H9 (cell line): ENCODE data around the gene SYF2. TPM values are rescaled to one million over a fixed set of nuclear protein-coding genes. Genes with fewer than 3 reads are reported as not detected.

Experiments used
- DNase-seq: peaks from one replicate; pipeline ENCODE4 v3.0.0-alpha.2; 2017
- H2AFZ ChIP-seq: one replicate; pipeline ENCODE4 v1.6.1; 2013; ENCODE audit warnings: mild to moderate bottlenecking, low read length, control low read depth, moderate library complexity
- H2AK5ac ChIP-seq: 2 replicates; pipeline ENCODE4 v1.6.1; 2013; ENCODE audit warnings: low read length, control low read depth, mixed read lengths; ENCODE audit not compliant: insufficient read length
- H2BK120ac ChIP-seq: one replicate; pipeline ENCODE4 v1.6.1; 2013; ENCODE audit warnings: low read depth, mild to moderate bottlenecking, low read length, control low read depth, inconsistent platforms; ENCODE audit not compliant: poor library complexity, severe bottlenecking
- H2BK12ac ChIP-seq: 2 replicates; pipeline ENCODE4 v1.6.1; 2013; ENCODE audit warnings: low read length, control low read depth, mixed read lengths, low read depth; ENCODE audit not compliant: insufficient read length
- H2BK15ac ChIP-seq: 2 replicates; pipeline ENCODE4 v1.6.1; 2013; ENCODE audit warnings: low read depth, low read length, control low read depth
- H2BK20ac ChIP-seq: one replicate; pipeline ENCODE4 v1.6.1; 2013; ENCODE audit warnings: low read depth, mild to moderate bottlenecking, low read length, control low read depth, inconsistent platforms; ENCODE audit not compliant: poor library complexity, severe bottlenecking
- H2BK5ac ChIP-seq: 2 replicates; pipeline ENCODE4 v1.6.1; 2013; ENCODE audit warnings: low read length, control low read depth, mixed read lengths; ENCODE audit not compliant: insufficient read length
- H3K14ac ChIP-seq: 2 replicates; pipeline ENCODE4 v1.6.1; 2013; ENCODE audit warnings: low read length, control low read depth; ENCODE audit not compliant: insufficient read depth
- H3K18ac ChIP-seq: 2 replicates; pipeline ENCODE4 v1.6.1; 2013; ENCODE audit warnings: low read depth, mild to moderate bottlenecking, mixed read lengths, low read length, control low read depth; ENCODE audit not compliant: insufficient read length
- H3K23ac ChIP-seq: 2 replicates; pipeline ENCODE4 v1.6.1; 2013; ENCODE audit warnings: low read length, control low read depth, mixed read lengths, low read depth; ENCODE audit not compliant: insufficient read length
- H3K23me2 ChIP-seq: 2 replicates; pipeline ENCODE4 v1.6.1; 2013; ENCODE audit warnings: low read depth, mild to moderate bottlenecking, mixed read lengths, low read length, control low read depth; ENCODE audit not compliant: insufficient read length, poor library complexity, severe bottlenecking
- H3K27ac ChIP-seq: 2 replicates; pipeline ENCODE4 v1.5.1; 2013; ENCODE audit warnings: low read length, control low read depth, mixed read lengths, low read depth; ENCODE audit not compliant: insufficient read length
- H3K27me3 ChIP-seq: 2 replicates; pipeline ENCODE4 v1.6.1; 2013; ENCODE audit warnings: low read length, control low read depth, inconsistent platforms; ENCODE audit not compliant: insufficient read depth
- H3K4ac ChIP-seq: 2 replicates; pipeline ENCODE4 v1.6.1; 2013; ENCODE audit warnings: low read depth, mild to moderate bottlenecking, control low read depth, inconsistent platforms, low read length, moderate library complexity
- H3K4me1 ChIP-seq: 2 replicates; pipeline ENCODE4 v1.6.1; 2013; ENCODE audit warnings: low read length, control low read depth, inconsistent platforms; ENCODE audit not compliant: insufficient read depth
- H3K4me2 ChIP-seq: 2 replicates; pipeline ENCODE4 v1.6.1; 2013; ENCODE audit warnings: low read length, control low read depth, mixed read lengths; ENCODE audit not compliant: insufficient read length, insufficient read depth
- H3K56ac ChIP-seq: 2 replicates; pipeline ENCODE4 v1.6.1; 2013; ENCODE audit warnings: low read depth, mild to moderate bottlenecking, mixed read lengths, low read length, control low read depth; ENCODE audit not compliant: insufficient read length
- H3K79me1 ChIP-seq: 2 replicates; pipeline ENCODE4 v1.6.1; 2013; ENCODE audit warnings: low read depth, mild to moderate bottlenecking, moderate library complexity, low read length, control low read depth, inconsistent platforms; ENCODE audit not compliant: insufficient read depth, poor library complexity, severe bottlenecking
- H3K79me2 ChIP-seq: 2 replicates; pipeline ENCODE4 v1.6.1; 2013; ENCODE audit warnings: low read length, control low read depth, inconsistent platforms; ENCODE audit not compliant: insufficient read depth
- H3K9ac ChIP-seq: 2 replicates; pipeline ENCODE4 v1.6.1; 2013; ENCODE audit warnings: low read length, control low read depth, mixed read lengths; ENCODE audit not compliant: insufficient read length; ENCODE audit errors: extremely low read depth
- H3K9me3 ChIP-seq: one replicate; pipeline ENCODE4 v1.6.1; 2013; ENCODE audit warnings: low read depth, low read length, inconsistent platforms; ENCODE audit not compliant: control insufficient read depth
- H3T11ph ChIP-seq: one replicate; pipeline ENCODE4 v1.6.1; 2013; ENCODE audit warnings: mild to moderate bottlenecking, low read length, control low read depth, inconsistent platforms
- H4K20me1 ChIP-seq: one replicate; pipeline ENCODE4 v1.6.1; 2013; ENCODE audit not compliant: control insufficient read depth, insufficient read length, insufficient read depth
- H4K5ac ChIP-seq: 2 replicates; pipeline ENCODE4 v1.6.1; 2013; ENCODE audit warnings: low read depth, mild to moderate bottlenecking, mixed read lengths, low read length, control low read depth; ENCODE audit not compliant: insufficient read length
- H4K8ac ChIP-seq: replicated peaks from 2 replicates; pipeline ENCODE4 v1.6.1; 2013; ENCODE audit warnings: low read length, control low read depth, mixed read lengths, low read depth; ENCODE audit not compliant: insufficient read length
- H4K91ac ChIP-seq: 2 replicates; pipeline ENCODE4 v1.6.1; 2013; ENCODE audit warnings: low read depth, mild to moderate bottlenecking, moderate library complexity, mixed read lengths, low read length, control low read depth; ENCODE audit not compliant: insufficient read length
- H3K27ac Mint-ChIP-seq, 3 experiments: 2 replicates in 2 of 3; 3 replicates in 1 of 3; pipeline ENCODE4 v1.8.0; 2020 to 2021; ENCODE audit warnings: mixed read lengths in 3 of 3, mild to moderate bottlenecking in 1 of 3, moderate library complexity in 1 of 3
- H3K27me3 Mint-ChIP-seq: 2 replicates; pipeline ENCODE4 v1.8.0; 2021; ENCODE audit warnings: low read depth, mild to moderate bottlenecking, moderate library complexity, mixed read lengths
- H3K36me3 Mint-ChIP-seq, 3 experiments: 2 replicates in 2 of 3; 3 replicates in 1 of 3; pipeline ENCODE4 v1.8.0; 2020 to 2021; ENCODE audit warnings: low read depth in 3 of 3, mixed read lengths in 3 of 3; ENCODE audit not compliant: insufficient read depth in 1 of 3
- H3K4me1 Mint-ChIP-seq, 2 experiments: 2 replicates each; pipeline ENCODE4 v1.8.0; 2020; ENCODE audit warnings: mixed read lengths in 2 of 2
- H3K4me3 Mint-ChIP-seq, 2 experiments: 2 replicates in 1 of 2; 3 replicates in 1 of 2; pipeline ENCODE4 v1.8.0; 2020 to 2021; ENCODE audit warnings: mild to moderate bottlenecking in 2 of 2, mixed read lengths in 2 of 2, moderate library complexity in 1 of 2
- H3K9me3 Mint-ChIP-seq, 2 experiments: 2 replicates in 1 of 2; 3 replicates in 1 of 2; pipeline ENCODE4 v1.8.0; 2020; ENCODE audit warnings: mild to moderate bottlenecking in 2 of 2, mixed read lengths in 2 of 2, moderate library complexity in 1 of 2
- CTCF ChIP-seq: fragments of 200-600 bp; sonication (generic); conservative IDR thresholded peaks from 3 replicates; pipeline ENCODE4 v1.8.0; 2021; ENCODE audit warnings: antibody characterized with exemption, mild to moderate bottlenecking
- WGBS: extraction: QIAGEN DNeasy Blood & Tissue Kit; methylation state at CpG from one replicate; pipeline ENCODE4 v1.1.7; 2013; ENCODE audit warnings: missing lambda C conversion rate, low lambda C conversion rate, mixed read lengths; ENCODE audit not compliant: insufficient read length; ENCODE audit errors: extremely low coverage; 5-methylcytosine and 5-hydroxymethylcytosine counted together
- total RNA-seq: library from RNA; stranded (reverse); gene quantifications from 2 replicates; pipeline ENCODE4 v1.2.1, GENCODE V29; 2021

Gene SYF2
- total RNA-seq, 1 experiment from 2014 or later: 36.5 TPM

GRCh38 chr1:25245809-25246599 lies 13.7 kb upstream of the SYF2 start:
- Histone ChIP-seq H3K27me3 (no peaks in the 10 kb centered on the region), H2AK5ac (no peak overlapping the region), H2BK15ac (no peak overlapping the region), H2BK120ac (no peak overlapping the region), H4K8ac (no peak overlapping the region), H3K9ac (peak overlapping the region; percentile 81), H3K79me2 (peaks cover 5% of the 10 kb centered on the region; the same call in 1 of the 2 replicates), H3K23ac (no peak overlapping the region), H3K27ac (no peak overlapping the region), H3K4me2 (peak overlapping the region; percentile 78), H4K5ac (no peak overlapping the region), H3K23me2 (peaks cover 9% of the 10 kb centered on the region), H2BK5ac (no peak overlapping the region), H4K91ac (no peak overlapping the region), H3K4me1 (no peaks in the 10 kb centered on the region), H3K79me1 (no peaks in the 10 kb centered on the region), H4K20me1 (no peaks in the 10 kb centered on the region), H2AFZ (no peak overlapping the region), H2BK20ac (no peak overlapping the region), H2BK12ac (no peak overlapping the region), H3K14ac (peak overlapping the region; percentile 81), H3K4ac (no peak overlapping the region), H3K56ac (no peak overlapping the region), H3K18ac (peak overlapping the region; percentile 43), H3T11ph (no peak overlapping the region), H3K9me3 (no peaks in the 10 kb centered on the region)
- peak overlapping the region; percentile 95 to 98 for H3K4me3 Mint-ChIP-seq
- peaks cover 29 to 56% (median 44%) of the 10 kb centered on the region in 3 experiments for H3K36me3 Mint-ChIP-seq
- no peaks in the 10 kb centered on the region; the same call in 1 of the 2 replicates for H3K27me3 Mint-ChIP-seq
- WGBS: no CpG with 5 or more reads among the region's 30 CpGs
- no peaks in the 10 kb centered on the region for H3K9me3 Mint-ChIP-seq
- H3K4me1 Mint-ChIP-seq: peaks cover 18 to 24% of the 10 kb centered on the region in 2 experiments
- H3K27ac Mint-ChIP-seq: peak overlapping the region; percentile 91 to 93 (median 92); a peak in 4 of 7 replicates
- no peak for TF ChIP-seq CTCF
- DNase-seq: no peak
